NB4 (cell line): Measurements from ENCODE around the gene EFCAB6.

Source experiments
- MYC ChIP-seq: IDR thresholded peaks from 2 replicates; pipeline ENCODE4 v1.6.1; 2011; ENCODE audit warnings: low read depth, low read length
- POLR2A ChIP-seq: IDR thresholded peaks from 2 replicates; pipeline ENCODE4 v1.6.1; 2011; ENCODE audit warnings: mild to moderate bottlenecking; ENCODE audit not compliant: insufficient read length; ENCODE audit errors: extremely low read depth
- TF ChIP-seq, protein P1 (sequence below): IDR thresholded peaks from one replicate; pipeline ENCODE4 v1.5.1; 2012; ENCODE audit warnings: low read depth, low read length

DNA sequence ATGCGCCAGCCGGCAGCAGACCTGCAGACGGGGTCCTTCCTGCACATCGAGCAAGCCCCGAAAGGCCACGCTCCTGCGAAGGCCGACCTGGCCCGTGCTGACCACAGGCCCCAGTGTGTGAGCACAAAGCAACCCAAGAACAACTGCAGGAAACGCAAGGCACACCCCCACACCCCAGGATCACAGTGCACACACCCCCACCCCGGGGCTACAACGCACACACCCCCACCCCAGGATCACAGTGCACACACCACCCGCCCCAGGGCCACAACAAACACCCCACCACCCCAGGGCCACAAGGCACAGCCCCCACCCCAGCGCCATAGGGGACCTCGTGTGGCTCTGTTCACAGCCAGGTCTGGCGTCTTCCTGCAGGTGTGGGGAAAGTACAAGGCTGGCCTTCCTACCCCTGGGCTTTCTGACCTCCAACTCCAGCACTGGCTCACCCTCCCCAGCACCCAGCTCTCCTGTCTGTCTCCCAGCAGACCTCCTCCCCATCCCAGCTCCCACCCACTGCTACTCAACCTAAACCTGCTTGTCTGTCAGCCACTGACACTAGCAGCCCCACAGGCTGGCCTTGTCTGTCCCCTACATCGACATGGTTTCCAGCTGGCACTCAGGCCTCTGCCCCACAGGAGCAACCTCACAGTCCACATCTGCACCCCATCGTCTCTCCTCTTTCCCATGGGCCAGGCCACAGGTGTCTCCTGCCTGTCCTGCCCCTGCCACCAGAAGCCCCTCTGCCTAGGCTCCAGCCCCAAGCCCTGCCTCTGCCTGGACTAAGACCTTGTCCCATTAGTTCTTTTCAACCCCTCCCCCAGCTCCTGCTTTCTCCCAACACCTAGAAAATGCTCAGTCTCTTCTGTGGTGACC lies 20.5 kb upstream of the EFCAB6 start:
- TF ChIP-seq POLR2A, result no peak
- TF ChIP-seq, protein P1, sequence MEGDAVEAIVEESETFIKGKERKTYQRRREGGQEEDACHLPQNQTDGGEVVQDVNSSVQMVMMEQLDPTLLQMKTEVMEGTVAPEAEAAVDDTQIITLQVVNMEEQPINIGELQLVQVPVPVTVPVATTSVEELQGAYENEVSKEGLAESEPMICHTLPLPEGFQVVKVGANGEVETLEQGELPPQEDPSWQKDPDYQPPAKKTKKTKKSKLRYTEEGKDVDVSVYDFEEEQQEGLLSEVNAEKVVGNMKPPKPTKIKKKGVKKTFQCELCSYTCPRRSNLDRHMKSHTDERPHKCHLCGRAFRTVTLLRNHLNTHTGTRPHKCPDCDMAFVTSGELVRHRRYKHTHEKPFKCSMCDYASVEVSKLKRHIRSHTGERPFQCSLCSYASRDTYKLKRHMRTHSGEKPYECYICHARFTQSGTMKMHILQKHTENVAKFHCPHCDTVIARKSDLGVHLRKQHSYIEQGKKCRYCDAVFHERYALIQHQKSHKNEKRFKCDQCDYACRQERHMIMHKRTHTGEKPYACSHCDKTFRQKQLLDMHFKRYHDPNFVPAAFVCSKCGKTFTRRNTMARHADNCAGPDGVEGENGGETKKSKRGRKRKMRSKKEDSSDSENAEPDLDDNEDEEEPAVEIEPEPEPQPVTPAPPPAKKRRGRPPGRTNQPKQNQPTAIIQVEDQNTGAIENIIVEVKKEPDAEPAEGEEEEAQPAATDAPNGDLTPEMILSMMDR, result no peak
- TF ChIP-seq MYC, result no peak
